ENCODE data around the gene TRMT1. TPM values are rescaled to one million over a fixed set of nuclear protein-coding genes. Genes with fewer than 3 reads are reported as not detected.

The TRMT1 gene
- total RNA-seq, 1 experiment from 2014 or later: 172 TPM

DNA sequence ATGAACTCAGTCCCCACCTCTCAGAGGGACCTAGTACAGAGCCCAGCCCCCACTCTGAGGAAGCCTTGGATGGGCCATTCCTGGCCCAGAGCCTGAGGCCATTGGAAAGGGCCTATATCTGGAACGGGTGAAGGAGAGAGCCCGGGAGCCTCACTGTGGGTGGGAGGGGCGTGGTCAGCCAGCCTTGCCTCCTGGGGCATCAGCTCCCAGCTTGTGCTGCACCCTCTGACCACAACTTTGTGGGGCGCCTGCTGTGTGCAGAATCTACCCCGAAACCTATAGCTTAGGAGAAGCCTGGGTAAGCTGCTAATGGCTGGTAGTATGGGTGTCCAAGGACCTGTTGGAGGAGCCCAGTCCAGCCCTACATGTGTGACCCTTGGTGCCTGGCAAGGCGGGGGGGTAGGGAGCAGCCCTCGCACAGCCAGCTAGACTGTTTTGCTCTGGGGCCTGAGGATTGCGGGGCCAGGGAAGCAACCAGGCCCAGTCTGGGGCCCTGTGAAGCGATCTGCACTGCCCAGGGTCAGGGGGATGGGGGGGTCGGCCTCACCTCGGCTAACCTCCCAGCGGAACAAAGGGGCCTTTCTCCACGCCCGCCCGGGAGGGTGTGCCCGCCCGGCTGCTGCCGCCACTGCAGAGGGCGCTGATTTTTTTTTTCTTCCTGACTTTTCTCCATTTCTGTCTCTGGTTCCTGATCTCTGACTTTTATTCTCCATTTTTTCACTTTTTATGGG, 56.1 kb downstream of the TRMT1 start:
- Histone ChIP-seq H3K9me3 (no peaks in the 10 kb centered on the region), H3K27me3 (no peaks in the 10 kb centered on the region), H3K36me3 (peaks cover 66% of the 10 kb centered on the region), H3K4me3 (no peak overlapping the region; the same call in 1 of the 2 replicates)
- DNase-seq: peak; percentile 94

DNA sequence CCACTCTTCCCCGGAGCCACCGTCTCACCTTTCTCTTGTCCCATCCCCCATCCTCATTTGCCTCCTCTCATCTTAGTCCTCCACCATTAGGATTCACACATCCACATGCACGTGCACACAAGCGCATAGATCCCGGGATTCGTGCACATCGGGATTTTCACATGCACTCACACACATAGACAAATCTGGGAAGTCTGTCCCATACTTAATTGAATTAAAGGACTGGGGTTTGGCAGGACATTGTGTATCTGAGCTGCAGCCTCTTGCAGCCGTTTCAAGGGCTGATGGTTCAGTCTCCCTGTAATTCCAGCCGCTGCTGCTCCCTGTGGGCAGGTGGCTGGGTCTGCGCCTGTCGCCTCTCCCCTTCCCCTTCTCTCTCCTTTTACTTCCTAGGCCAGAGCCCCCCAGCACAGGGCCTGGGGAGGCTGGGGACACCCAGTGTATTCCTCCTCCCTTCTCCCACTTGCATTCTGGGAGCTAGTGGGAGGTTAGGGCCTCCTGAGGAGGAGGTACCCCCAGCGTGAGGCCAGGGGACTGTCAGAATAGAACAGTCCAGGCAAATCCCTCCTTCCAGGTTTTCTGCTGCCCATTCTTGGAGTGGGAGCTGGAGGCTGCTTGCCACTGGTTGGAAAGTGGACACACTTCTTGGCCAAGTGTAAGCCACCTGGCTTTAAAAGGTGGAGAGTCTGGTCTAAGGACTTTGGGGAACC, 57.4 kb downstream of the TRMT1 start:
- DNase-seq: no peak
- H3K36me3 ChIP-seq: peaks cover 61% of the 10 kb centered on the region
- no peak overlapping the region for H3K4me3 ChIP-seq
- no peaks in the 10 kb centered on the region for H3K9me3 ChIP-seq
- no peaks in the 10 kb centered on the region for H3K27me3 ChIP-seq

DNA sequence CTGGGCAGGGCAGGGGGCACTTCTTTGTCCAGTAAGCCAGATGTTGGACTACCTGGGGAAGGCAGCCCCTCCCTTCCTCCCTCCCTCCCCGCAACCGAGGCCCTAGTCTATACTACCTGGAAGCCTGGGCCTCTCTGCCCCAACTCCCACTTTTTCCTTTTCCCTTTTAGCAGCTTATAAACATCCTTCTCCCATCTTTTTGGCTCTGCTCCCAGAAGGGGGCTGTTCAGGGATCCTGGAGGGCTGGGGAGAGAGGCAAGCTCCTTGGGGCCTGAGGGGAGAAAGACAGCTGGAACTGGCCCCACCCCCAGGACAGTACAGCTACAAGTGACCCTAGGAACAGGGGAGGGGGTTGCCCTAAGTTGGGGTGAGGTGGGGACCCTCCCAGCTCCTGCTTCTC, 58.8 kb downstream of the TRMT1 start:
- no peaks in the 10 kb centered on the region for H3K9me3 ChIP-seq
- no peak overlapping the region for H3K4me3 ChIP-seq
- no peak for DNase-seq
- peaks cover 61% of the 10 kb centered on the region for H3K36me3 ChIP-seq
- no peaks in the 10 kb centered on the region for H3K27me3 ChIP-seq

DNA sequence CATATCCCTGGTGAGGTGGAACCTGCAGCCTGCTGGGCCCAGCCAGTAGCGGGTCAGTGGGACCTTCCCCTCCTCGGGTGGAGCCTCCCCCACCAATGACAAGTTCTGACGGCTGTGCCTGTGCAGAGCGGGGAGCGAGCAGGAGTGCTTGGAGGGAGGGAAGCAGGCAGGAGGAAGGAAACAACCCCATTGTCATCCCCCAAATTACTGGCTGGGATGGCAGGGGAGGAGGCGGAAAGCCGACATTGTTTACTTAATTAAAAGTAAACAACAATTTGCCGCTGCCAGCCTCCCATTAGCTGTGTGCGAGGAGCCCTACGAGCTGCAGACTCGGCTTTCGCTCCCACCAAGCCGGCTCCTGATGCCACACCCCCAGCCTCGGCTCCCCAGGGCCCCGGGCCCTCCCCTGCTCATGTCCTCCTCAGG, 59.4 kb downstream of the TRMT1 start:
- no peak for DNase-seq
- Histone ChIP-seq H3K4me3 (no peak overlapping the region), H3K36me3 (peaks cover 61% of the 10 kb centered on the region), H3K27me3 (no peaks in the 10 kb centered on the region), H3K9me3 (no peaks in the 10 kb centered on the region)

DNA sequence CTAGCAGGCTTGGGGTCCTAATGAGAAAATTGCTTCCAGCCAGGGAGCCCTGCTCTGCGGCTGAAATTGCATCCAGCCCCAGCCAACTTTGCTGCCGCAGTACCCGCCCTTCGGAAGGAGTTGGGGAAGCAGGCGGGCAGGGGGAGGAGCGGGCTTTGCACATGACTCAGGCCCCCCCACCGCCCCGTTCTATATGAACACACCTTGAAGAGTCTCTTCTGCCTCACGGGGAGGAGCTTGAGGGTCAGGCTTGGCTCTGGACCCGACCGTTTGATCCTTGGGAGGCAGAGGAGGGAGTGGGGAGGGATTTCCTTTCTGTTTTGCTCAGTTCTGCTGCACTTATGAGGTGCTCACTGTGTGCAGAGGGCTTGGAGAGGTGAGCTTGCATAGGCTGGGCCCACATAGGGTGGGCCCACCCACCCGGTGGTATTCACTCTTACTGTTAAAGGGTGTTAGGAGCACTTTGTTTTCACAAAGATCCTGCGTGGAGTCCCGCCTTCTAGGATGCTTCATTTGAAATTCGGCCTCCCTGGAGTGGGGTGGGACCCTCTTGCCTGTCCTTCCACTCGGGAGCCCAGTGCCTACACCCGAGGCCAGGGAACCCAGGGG, 60.4 kb downstream of the TRMT1 start:
- no peaks in the 10 kb centered on the region for H3K9me3 ChIP-seq
- peaks cover 61% of the 10 kb centered on the region for H3K36me3 ChIP-seq
- H3K4me3 ChIP-seq: peak overlapping the region; percentile 4; the same call in 1 of the 2 replicates
- no peaks in the 10 kb centered on the region for H3K27me3 ChIP-seq
- DNase-seq: peak; percentile 99

DNA sequence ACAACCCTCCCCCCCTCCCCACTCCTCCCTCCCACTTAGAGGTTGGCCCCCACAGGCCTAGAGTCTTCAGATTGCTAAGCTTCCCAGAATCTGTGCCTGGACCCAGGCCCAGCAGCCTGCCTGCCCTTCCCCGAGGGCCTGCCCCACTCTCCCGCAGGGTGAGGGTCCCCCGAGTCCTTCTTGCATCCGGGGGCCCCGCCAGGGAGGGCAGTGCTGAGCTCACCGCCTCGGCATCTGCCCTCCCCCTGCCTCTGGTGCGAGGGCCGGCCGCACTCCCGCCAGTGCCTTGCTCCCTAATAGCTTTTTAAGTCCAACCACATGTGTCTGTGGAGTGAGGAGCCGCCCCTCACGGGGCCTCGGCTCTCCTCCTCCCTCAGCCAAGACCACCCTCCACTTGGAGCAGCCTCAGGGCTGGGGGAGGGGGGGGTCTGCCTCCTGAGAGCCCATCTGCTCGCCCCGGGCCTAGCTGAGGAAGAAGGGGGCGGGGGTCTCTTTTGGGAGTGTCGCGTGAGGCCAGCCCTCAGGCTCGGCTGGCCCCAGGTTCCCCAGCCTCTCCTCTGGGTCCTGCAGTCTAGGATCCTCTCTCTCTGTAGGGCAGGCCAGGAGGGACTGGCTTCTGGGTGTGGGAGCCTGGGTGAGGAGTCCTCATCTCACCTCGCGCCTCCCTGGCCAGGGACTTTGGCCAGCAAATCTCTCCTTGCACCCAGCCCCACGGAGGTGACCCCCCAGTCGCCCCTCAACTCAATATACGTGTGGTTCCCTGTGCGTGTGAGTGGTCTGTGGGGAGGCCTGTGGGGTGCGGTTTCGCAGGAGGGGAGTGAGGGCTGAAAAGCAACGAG, 61.1 kb downstream of the TRMT1 start:
- Histone ChIP-seq H3K36me3 (peaks cover 67% of the 10 kb centered on the region), H3K27me3 (no peaks in the 10 kb centered on the region), H3K9me3 (no peaks in the 10 kb centered on the region), H3K4me3 (peak overlapping the region; percentile 4; the same call in 1 of the 2 replicates)
- DNase-seq: peak; percentile 99

Other genes starting within 250 kb of the TRMT1 start
- gene DNASE2, start 235.3 kb downstream of the TRMT1 start, total RNA-seq (2014; rRNA removed; shearing (Covaris generic); ENCODE audit: low replicate concordance): 23.1 and 38.1 TPM in 2 replicates
- not detected in 2 replicates for gene KLF1, start 229.5 kb downstream of the TRMT1 start, total RNA-seq (2014; rRNA removed; shearing (Covaris generic); ENCODE audit: low replicate concordance)
- gene GCDH, start 225.6 kb downstream of the TRMT1 start, total RNA-seq (2014; rRNA removed; shearing (Covaris generic); ENCODE audit: low replicate concordance): 44.1 and 86.8 TPM in 2 replicates
- gene SYCE2, start 197.4 kb downstream of the TRMT1 start, total RNA-seq (2014; rRNA removed; shearing (Covaris generic); ENCODE audit: low replicate concordance): 1.7 and 2.4 TPM in 2 replicates
- gene FARSA, start 183.0 kb downstream of the TRMT1 start, total RNA-seq (2014; rRNA removed; shearing (Covaris generic); ENCODE audit: low replicate concordance): 184 and 410 TPM in 2 replicates
- 1,902 and 1,921 TPM in 2 replicates for gene CALR, start 178.1 kb downstream of the TRMT1 start, total RNA-seq (2014; rRNA removed; shearing (Covaris generic); ENCODE audit: low replicate concordance)
- 211 and 354 TPM in 2 replicates for gene RAD23A, start 170.9 kb downstream of the TRMT1 start, total RNA-seq (2014; rRNA removed; shearing (Covaris generic); ENCODE audit: low replicate concordance)
- gene GADD45GIP1, start 159.5 kb downstream of the TRMT1 start, total RNA-seq (2014; rRNA removed; shearing (Covaris generic); ENCODE audit: low replicate concordance): 225 and 240 TPM in 2 replicates
- 0.33 and 1.2 TPM in 2 replicates for gene DAND5, start 147.2 kb downstream of the TRMT1 start, total RNA-seq (2014; rRNA removed; shearing (Covaris generic); ENCODE audit: low replicate concordance)
- 53.9 and 78.0 TPM in 2 replicates for gene NFIX, start 121.3 kb downstream of the TRMT1 start, total RNA-seq (2014; rRNA removed; shearing (Covaris generic); ENCODE audit: low replicate concordance)
- not detected in 2 replicates for gene LYL1, start 13.9 kb downstream of the TRMT1 start, total RNA-seq (2014; rRNA removed; shearing (Covaris generic); ENCODE audit: low replicate concordance)
- gene NACC1, start 1.5 kb upstream of the TRMT1 start, total RNA-seq (2014; rRNA removed; shearing (Covaris generic); ENCODE audit: low replicate concordance): 44.6 and 96.4 TPM in 2 replicates
- 281 and 371 TPM in 2 replicates for gene STX10, start 33.6 kb upstream of the TRMT1 start, total RNA-seq (2014; rRNA removed; shearing (Covaris generic); ENCODE audit: low replicate concordance)
- 39.0 and 80.1 TPM in 2 replicates for gene IER2, start 33.7 kb upstream of the TRMT1 start, total RNA-seq (2014; rRNA removed; shearing (Covaris generic); ENCODE audit: low replicate concordance)

Data from MG63 (cell line).